HepG2 (cell line): ENCODE measurements around the gene FGFR2. TPM values are rescaled to one million over a fixed set of nuclear protein-coding genes. Genes with fewer than 3 reads are reported as not detected.

Experiments used
- ATAC-seq: fragments of 200-7000 bp; cut with Tn5 transposase; 3 replicates; pipeline ENCODE4 v1.9.1; 2020; ENCODE audit warnings: mild to moderate bottlenecking, moderate library complexity
- BruUV-seq: library from RNA; stranded (reverse); fragments of 400-500 nt; replicated peaks from 2 replicates; lab custom pipeline; 2021; lab: Mats Ljungman, UMichigan
- CTCF ChIA-PET: fragments of 300-600 bp; formaldehyde crosslinking; extraction: SDS; loops from one replicate; lab custom pipeline; 2021; ENCODE audit warnings: low total read pairs, inconsistent platforms, low intra/inter-chr PET ratio; lab: Yijun Ruan, JAX
- POLR2A ChIA-PET: fragments of 350-600 bp; sonication (Branson Sonifier 250); formaldehyde crosslinking; loops from one replicate; lab custom pipeline; 2020; ENCODE audit warnings: antibody characterized with exemption, inconsistent platforms; lab: Yijun Ruan, JAX
- DNase-seq: peaks from one replicate; pipeline ENCODE4 v3.0.0-alpha.2; 2015; ENCODE audit warnings: low spot score
- FAIRE-seq: peaks from 3 replicates; lab custom pipeline; 2011; peaks lifted over from hg19 to GRCh38; lab: Jason Lieb, UNC
- H2AFZ ChIP-seq: one replicate; pipeline ENCODE4 v1.6.1; 2011; ENCODE audit warnings: low read length, inconsistent platforms
- H3K27ac ChIP-seq: fragments of 300-600 bp; 3 replicates; pipeline ENCODE4 v1.8.0; 2011; ENCODE audit warnings: mixed run types, mild to moderate bottlenecking, mixed read lengths, low read length, inconsistent platforms; ENCODE audit not compliant: insufficient read depth; ENCODE audit errors: extremely low read length
- H3K27me3 ChIP-seq, 2 experiments: fragments of 200-600 bp in 1 of 2; 2 replicates in 1 of 2; 3 replicates in 1 of 2; pipeline versions ENCODE4 v1.6.0 to v1.8.0; 2011; ENCODE audit warnings: low read length in 2 of 2, mild to moderate bottlenecking in 2 of 2, moderate library complexity in 2 of 2, inconsistent platforms in 1 of 2; ENCODE audit not compliant: insufficient read depth in 2 of 2, control insufficient read depth in 1 of 2
- H3K36me3 ChIP-seq, 2 experiments: fragments of 200-600 bp in 1 of 2; replicated peaks in 1 of 2; 2 replicates in 1 of 2; 3 replicates in 1 of 2; pipeline versions ENCODE4 v1.5.1 to v1.8.0; 2011; ENCODE audit warnings: low read length in 2 of 2, inconsistent platforms in 1 of 2; ENCODE audit not compliant: insufficient read depth in 2 of 2, control insufficient read depth in 1 of 2
- H3K4me1 ChIP-seq: 2 replicates; pipeline ENCODE4 v1.5.1; 2012; ENCODE audit warnings: low read length, inconsistent platforms; ENCODE audit not compliant: insufficient read depth
- H3K4me2 ChIP-seq: 2 replicates; pipeline ENCODE4 v1.6.0; 2011; ENCODE audit warnings: low read depth, low read length, inconsistent platforms
- H3K4me3 ChIP-seq, 3 experiments: fragments of 200-600 bp in 1 of 3; sonication (generic), shearing (Covaris generic) in 1 of 3; replicated peaks in 1 of 3; 2 replicates each; pipeline ENCODE4 v1.5.1; 2011 to 2016; ENCODE audit warnings: low read length in 3 of 3, inconsistent platforms in 2 of 3, low read depth in 2 of 3, mild to moderate bottlenecking in 2 of 3, control low read depth in 1 of 3, mixed read lengths in 1 of 3; ENCODE audit not compliant: insufficient read depth in 1 of 3
- H3K79me2 ChIP-seq: one replicate; pipeline ENCODE4 v1.6.1; 2011; ENCODE audit warnings: low read length, inconsistent platforms; ENCODE audit not compliant: insufficient read depth
- H3K9ac ChIP-seq: 2 replicates; pipeline ENCODE4 v1.6.0; 2011; ENCODE audit warnings: mild to moderate bottlenecking, low read depth, low read length, inconsistent platforms; ENCODE audit not compliant: insufficient read depth
- H3K9me3 ChIP-seq: 2 replicates; pipeline ENCODE4 v1.5.1; 2012; ENCODE audit warnings: mild to moderate bottlenecking, low read length
- H4K20me1 ChIP-seq: 2 replicates; pipeline ENCODE4 v1.6.0; 2011; ENCODE audit warnings: inconsistent platforms, mild to moderate bottlenecking, low read length, moderate library complexity; ENCODE audit not compliant: insufficient read depth
- AKNA ChIP-seq: sonication (generic); formaldehyde crosslinking; IDR thresholded peaks from 2 replicates; pipeline ENCODE4 v1.4.0; 2020; ENCODE audit warnings: missing genetic modification reagents, borderline replicate concordance
- EHMT2 ChIP-seq: fragments of 200-600 bp; sonication (generic); IDR thresholded peaks from 2 replicates; pipeline ENCODE4 v1.7.0; 2017; ENCODE audit warnings: antibody characterized with exemption, low read depth, low read length, borderline replicate concordance
- GRHL1 ChIP-seq: sonication (generic); formaldehyde crosslinking; conservative IDR thresholded peaks from 2 replicates; pipeline ENCODE4 v1.8.0; 2022; ENCODE audit warnings: missing genetic modification reagents
- IRX3 ChIP-seq: sonication (generic); formaldehyde crosslinking; IDR thresholded peaks from 2 replicates; pipeline ENCODE4 v1.8.1; 2023; ENCODE audit warnings: mild to moderate bottlenecking, low read depth, missing genetic modification reagents, borderline replicate concordance
- NFATC3 ChIP-seq: sonication (generic); formaldehyde crosslinking; IDR thresholded peaks from 2 replicates; pipeline ENCODE4 v1.5.1; 2020; ENCODE audit warnings: mild to moderate bottlenecking, missing genetic modification reagents
- SIN3B ChIP-seq: fragments of 150-350 bp; IDR thresholded peaks from 2 replicates; pipeline ENCODE4 v1.6.1; 2014; ENCODE audit warnings: low read length
- TRIM24 ChIP-seq: sonication (generic); formaldehyde crosslinking; IDR thresholded peaks from 2 replicates; pipeline ENCODE4 v1.8.0; 2022; ENCODE audit warnings: mild to moderate bottlenecking, missing genetic modification reagents
- USF2 ChIP-seq, 2 experiments: sonication (generic) in 1 of 2; formaldehyde crosslinking in 1 of 2; IDR thresholded peaks; 2 replicates each; pipeline versions ENCODE4 v1.5.1 to v1.6.1; 2011 to 2020; ENCODE audit warnings: borderline replicate concordance in 1 of 2, low read depth in 1 of 2, low read length in 1 of 2, mild to moderate bottlenecking in 1 of 2, missing genetic modification reagents in 1 of 2, moderate library complexity in 1 of 2
- ZNF672 ChIP-seq: sonication (generic); formaldehyde crosslinking; IDR thresholded peaks from 2 replicates; pipeline ENCODE4 v1.8.1; 2022; ENCODE audit warnings: missing genetic modification reagents
- ZNF75D ChIP-seq: sonication (generic); formaldehyde crosslinking; IDR thresholded peaks from 2 replicates; pipeline ENCODE4 v1.8.1; 2023; ENCODE audit warnings: missing genetic modification reagents, mild to moderate bottlenecking, borderline replicate concordance
- WGBS: methylation state at CpG from one replicate; pipeline ENCODE4 v1.1.6; 2017; ENCODE audit warnings: low lambda C conversion rate; 5-methylcytosine and 5-hydroxymethylcytosine counted together
- in situ Hi-C: cut with HindIII; loops from 2 replicates; pipeline ENCODE4 v1.10.0; 2017; ENCODE audit warnings: low pct_unique_long_range_greater_than_20kb; ENCODE audit not compliant: extremely low pct_ligation_motif_present
- intact Hi-C: fragments of 100-400 bp; cut with micrococcal nuclease; formaldehyde crosslinking; loops from one replicate; pipeline ENCODE4 v1.10.0; 2022; ENCODE audit not compliant: unreplicated experiment
- polyA plus RNA-seq, 8 experiments: library from polyadenylated mRNA; depleted of rRNA in 3 of 8; stranded (reverse) in 7 of 8; unstranded in 1 of 8; fragments of >200 nt; fragmentation: Illumina TruSeq in 4 of 8; extraction: Trizol in 4 of 8; gene quantifications; 2 replicates each; pipeline versions ENCODE4 v1.2.1 to v1.2.3, GENCODE V29; 2011 to 2016; ENCODE audit warnings: low read depth in 4 of 8, missing spikeins in 1 of 8, mixed read lengths in 1 of 8; ENCODE audit not compliant: insufficient read depth in 1 of 8
- total RNA-seq, 5 experiments: library from RNA; depleted of rRNA; stranded (reverse); fragments of >200 nt; fragmentation: Illumina TruSeq; extraction: Trizol; gene quantifications; 2 replicates each; pipeline ENCODE4 v1.2.3, GENCODE V29; 2016; ENCODE audit warnings: low read depth in 1 of 5
- TF ChIP-seq, protein P1 (sequence below): sonication (generic); formaldehyde crosslinking; IDR thresholded peaks from 2 replicates; pipeline ENCODE4 v1.9.0; 2021; ENCODE audit warnings: missing genetic modification reagents, mild to moderate bottlenecking, borderline replicate concordance

The FGFR2 gene
- total and polyA plus RNA-seq, 2 of the 13 experiments (the other 11 are each of a cell fraction or from before 2014, with no cell fraction given): 1.6 to 2.6 TPM

- POLR2A ChIA-PET: no interaction called here
- no peak overlapping the region for H3K27ac ChIP-seq
These were observed 9.2 kb upstream of the FGFR2 start for GRCh38 chr10:121607310-121608055.

More at GRCh38 chr10:121607310-121608055, 9.2 kb upstream of the FGFR2 start:
- CTCF ChIA-PET: interaction anchor here (2.0 kb wide), 1 partner anchor 659 kb away, joined by 9 read pairs; no protein-coding TSS in a partner anchor
- Histone ChIP-seq H3K9ac (no peak overlapping the region), H3K36me3 (no peaks in the 10 kb centered on the region), H3K4me2 (no peak overlapping the region), H3K79me2 (no peaks in the 10 kb centered on the region), H3K9me3 (no peaks in the 10 kb centered on the region), H3K4me1 (peaks cover 24% of the 10 kb centered on the region)
- no peak for ATAC-seq
- WGBS: 57% methylated on average over 11 of the region's 11 CpGs
- FAIRE-seq: no peak
- TF ChIP-seq ZNF75D (CRISPR knock-in tag) (no peak), GRHL1 (CRISPR knock-in tag) (no peak), NFATC3 (no peak), AKNA (no peak), TRIM24 (no peak), USF2 (IDR thresholded peaks at IDR 0.05; ENCODE audit: low read depth, low read length) (no peak), USF2 (CRISPR knock-in tag; IDR thresholded peaks at IDR 0.05; ENCODE audit: borderline replicate concordance) (no peak), IRX3 (CRISPR knock-in tag) (no peak), EHMT2 (no peak), SIN3B (no peak), ZNF672 (no peak)
- TF ChIP-seq, protein P1, sequence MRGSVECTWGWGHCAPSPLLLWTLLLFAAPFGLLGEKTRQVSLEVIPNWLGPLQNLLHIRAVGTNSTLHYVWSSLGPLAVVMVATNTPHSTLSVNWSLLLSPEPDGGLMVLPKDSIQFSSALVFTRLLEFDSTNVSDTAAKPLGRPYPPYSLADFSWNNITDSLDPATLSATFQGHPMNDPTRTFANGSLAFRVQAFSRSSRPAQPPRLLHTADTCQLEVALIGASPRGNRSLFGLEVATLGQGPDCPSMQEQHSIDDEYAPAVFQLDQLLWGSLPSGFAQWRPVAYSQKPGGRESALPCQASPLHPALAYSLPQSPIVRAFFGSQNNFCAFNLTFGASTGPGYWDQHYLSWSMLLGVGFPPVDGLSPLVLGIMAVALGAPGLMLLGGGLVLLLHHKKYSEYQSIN (CRISPR knock-in tag): no peak
- TF ChIP-seq, all 625 proteins: peak for 0
- Histone ChIP-seq H3K27me3 (peaks cover 0 to 2% of the 10 kb centered on the region in 2 experiments; a peak in 3 of 5 replicates), H2AFZ (no peak overlapping the region), H3K4me3 (no peak overlapping the region), H4K20me1 (no peaks in the 10 kb centered on the region)
- intact Hi-C loops: loop anchor here (2.0 kb wide), 1 partner anchor 665 kb away; no protein-coding TSS in a partner anchor
- in situ Hi-C loops: loop anchor here (5.0 kb wide), 1 partner anchor 660 kb away; no protein-coding TSS in a partner anchor
- no peak for DNase-seq
- no TSS peak for BruUV-seq
